ENCODE data around the gene C1orf210. TPM values are rescaled to one million over a fixed set of nuclear protein-coding genes. Genes with fewer than 3 reads are reported as not detected.

Gene C1orf210
- polyA plus RNA-seq (4.6 to 6.4 TPM (median 5.6 TPM) in 3 replicates), polyA minus RNA-seq (3.4 to 4.8 TPM (median 4.7 TPM) in 3 replicates)
- 1.2 TPM for polyA plus RNA-seq (2011; ENCODE audit: low read depth)
- 4.6 TPM in 2 replicates for polyA plus RNA-seq (2011; cell fraction: cytosol; rRNA removed)
- 3.2 and 4.8 TPM in 2 replicates for polyA plus RNA-seq (2011; cell fraction: nucleus; rRNA removed)
- polyA plus RNA-seq (2012; ENCODE audit: low replicate concordance): 2.6 and 8.9 TPM in 2 replicates
- polyA minus RNA-seq (2011; cell fraction: cytosol; rRNA and poly(A)+ RNA removed): 2.9 TPM
- 0.84 and 1.0 TPM in 2 replicates for polyA minus RNA-seq (2011; cell fraction: nucleus; rRNA and poly(A)+ RNA removed)

DNA sequence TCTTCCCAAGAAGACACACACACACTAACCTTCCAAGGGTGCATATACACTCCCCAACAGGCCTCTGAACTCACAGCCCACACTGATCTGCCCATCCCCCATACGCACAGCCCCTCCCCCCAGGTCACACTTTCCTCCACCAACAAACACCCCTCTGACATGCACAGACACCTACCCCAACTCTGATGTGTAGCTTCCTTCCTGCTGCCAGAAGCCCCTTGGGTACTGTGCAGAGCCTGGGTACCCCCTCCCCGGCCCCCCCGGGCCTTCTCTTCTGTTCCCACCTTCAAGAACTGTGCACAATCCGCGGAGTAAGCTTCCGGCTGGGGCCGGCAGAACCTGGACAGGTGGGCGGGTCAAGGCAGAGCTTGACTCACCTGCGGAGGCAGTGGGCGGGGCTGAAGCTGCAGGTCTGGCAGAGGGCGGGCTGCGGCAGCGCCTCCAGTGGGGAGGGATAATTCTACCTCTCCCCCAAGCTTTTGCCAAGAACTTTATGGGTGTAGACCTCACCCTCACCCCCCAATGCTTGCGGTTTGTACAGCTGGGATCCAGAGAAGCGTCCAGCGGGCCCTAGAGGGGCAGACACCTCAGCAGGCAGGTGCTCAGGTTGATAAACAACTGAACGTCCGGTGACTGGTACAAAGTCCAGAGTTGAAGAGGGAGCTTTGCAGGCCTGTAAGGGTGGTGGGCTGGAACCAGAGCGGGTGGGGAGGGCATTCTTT is at the start of gene C1orf210:
TSS of gene C1orf210 (minus strand) at position 313 of the 722 bp plus-strand sequence. CDS start 2,311 bp downstream, outside the sequence.
- DNase-seq (ENCODE audit: low read depth, low spot score): peak; percentile 66
- H2AFZ ChIP-seq (ENCODE audit: control insufficient read depth, low read length): peak within 1 kb of the TSS; percentile 74

DNA sequence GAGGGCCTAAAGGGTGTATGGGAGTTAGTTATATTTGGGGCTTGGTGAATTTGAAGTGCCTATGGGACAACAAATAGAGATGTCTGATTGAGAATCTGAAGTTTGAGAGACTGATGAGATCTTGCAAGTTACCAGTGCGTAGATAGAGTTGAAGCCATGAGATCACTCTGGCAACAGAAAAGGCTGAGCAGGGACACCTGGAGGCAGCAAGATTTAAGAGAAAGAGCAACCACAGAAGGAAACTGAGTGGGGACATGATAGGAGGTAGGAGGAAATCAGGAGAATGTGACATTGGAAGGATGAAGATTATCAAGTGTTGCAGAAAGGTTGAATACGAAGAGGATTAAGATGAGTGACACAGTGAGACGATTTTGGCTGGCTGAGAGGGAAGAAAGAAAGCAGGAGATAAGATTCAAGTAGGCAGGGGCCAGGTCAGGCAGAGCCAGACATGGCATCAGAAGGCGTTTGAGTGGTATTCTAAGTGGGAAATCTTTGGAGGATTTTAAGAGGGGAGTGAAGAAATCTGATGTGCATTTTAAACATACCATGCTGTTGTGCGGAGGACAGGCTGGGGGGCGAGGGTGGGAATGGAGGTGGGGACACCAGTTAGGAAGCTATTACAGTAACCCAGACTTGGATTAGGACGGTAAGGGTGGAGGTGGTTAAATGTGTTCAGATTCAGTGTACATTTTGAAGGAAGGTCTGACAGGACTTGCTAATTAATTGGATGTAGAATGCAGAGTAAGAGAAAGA is 49.2 kb upstream of the C1orf210 start:
- FAIRE-seq: no peak
- dilution Hi-C loops (cut with MboI; ENCODE audit: extremely low pct_ligation_motif_present, low sequenced_read_pairs): no loop called here
- peaks cover 9% of the 10 kb centered on the region for H3K4me1 ChIP-seq (ENCODE audit: control insufficient read depth, extremely low read depth, insufficient read depth, low read length)
- H3K27me3 ChIP-seq (ENCODE audit: control insufficient read depth, extremely low read depth, insufficient read depth, low read length): peaks cover 6% of the 10 kb centered on the region
- H3K4me2 ChIP-seq (ENCODE audit: control insufficient read depth, extremely low read depth, insufficient read depth, low read depth, low read length): no peak overlapping the region
- no peaks in the 10 kb centered on the region for H3K36me3 ChIP-seq (ENCODE audit: control insufficient read depth in 2 of 2, extremely low read depth in 1 of 2, insufficient read depth in 2 of 2, low read length in 2 of 2)
- no peaks in the 10 kb centered on the region for H4K20me1 ChIP-seq (ENCODE audit: control insufficient read depth, extremely low read depth, insufficient read depth, low read length)
- H3K9me3 ChIP-seq (ENCODE audit: control insufficient read depth, low read depth, low read length): no peaks in the 10 kb centered on the region
- no peak overlapping the region for H3K27ac ChIP-seq (ENCODE audit: control insufficient read depth, insufficient read depth, low read length)
- H3K9me1 ChIP-seq (ENCODE audit: control insufficient read depth, extremely low read depth, insufficient read depth, low read length): no peaks in the 10 kb centered on the region
- H3K4me3 ChIP-seq (ENCODE audit: control insufficient read depth in 2 of 3, extremely low read depth in 1 of 3, insufficient read depth in 2 of 3, low read depth in 1 of 3, low read length in 3 of 3): no peak overlapping the region
- no peaks in the 10 kb centered on the region for H3K79me2 ChIP-seq (ENCODE audit: control insufficient read depth, insufficient read depth, low read length)
- DNase-seq (ENCODE audit: low read depth, low spot score): no peak
- TF ChIP-seq, protein P1, sequence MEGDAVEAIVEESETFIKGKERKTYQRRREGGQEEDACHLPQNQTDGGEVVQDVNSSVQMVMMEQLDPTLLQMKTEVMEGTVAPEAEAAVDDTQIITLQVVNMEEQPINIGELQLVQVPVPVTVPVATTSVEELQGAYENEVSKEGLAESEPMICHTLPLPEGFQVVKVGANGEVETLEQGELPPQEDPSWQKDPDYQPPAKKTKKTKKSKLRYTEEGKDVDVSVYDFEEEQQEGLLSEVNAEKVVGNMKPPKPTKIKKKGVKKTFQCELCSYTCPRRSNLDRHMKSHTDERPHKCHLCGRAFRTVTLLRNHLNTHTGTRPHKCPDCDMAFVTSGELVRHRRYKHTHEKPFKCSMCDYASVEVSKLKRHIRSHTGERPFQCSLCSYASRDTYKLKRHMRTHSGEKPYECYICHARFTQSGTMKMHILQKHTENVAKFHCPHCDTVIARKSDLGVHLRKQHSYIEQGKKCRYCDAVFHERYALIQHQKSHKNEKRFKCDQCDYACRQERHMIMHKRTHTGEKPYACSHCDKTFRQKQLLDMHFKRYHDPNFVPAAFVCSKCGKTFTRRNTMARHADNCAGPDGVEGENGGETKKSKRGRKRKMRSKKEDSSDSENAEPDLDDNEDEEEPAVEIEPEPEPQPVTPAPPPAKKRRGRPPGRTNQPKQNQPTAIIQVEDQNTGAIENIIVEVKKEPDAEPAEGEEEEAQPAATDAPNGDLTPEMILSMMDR (optimal IDR thresholded peaks at IDR 0.05 in 1 of 3, IDR thresholded peaks at IDR 0.05 in 1 of 3, conservative IDR thresholded peaks at IDR 0.05 in 1 of 3; ENCODE audit: extremely low read depth in 1 of 3, insufficient read depth in 2 of 3, low read length in 3 of 3): no peak
- no peak for TF ChIP-seq EZH2 (IDR thresholded peaks at IDR 0.05; ENCODE audit: low read length)
- H2AFZ ChIP-seq (ENCODE audit: control insufficient read depth, low read length): no peak overlapping the region
- no peak overlapping the region for H3K9ac ChIP-seq (ENCODE audit: control insufficient read depth, extremely low read depth, insufficient read depth, low read length)

More for the DNA sequence above, at the start of gene C1orf210:
- no peaks in the 10 kb centered on the region for H4K20me1 ChIP-seq (ENCODE audit: control insufficient read depth, extremely low read depth, insufficient read depth, low read length)
- H3K79me2 ChIP-seq (ENCODE audit: control insufficient read depth, insufficient read depth, low read length): no peaks in the 10 kb centered on the region
- peaks cover 11% of the 10 kb centered on the region for H3K4me1 ChIP-seq (ENCODE audit: control insufficient read depth, extremely low read depth, insufficient read depth, low read length)
- no peaks in the 10 kb centered on the region for H3K9me1 ChIP-seq (ENCODE audit: control insufficient read depth, extremely low read depth, insufficient read depth, low read length)
- peak within 1 kb of the TSS; percentile 78 for H3K4me2 ChIP-seq (ENCODE audit: control insufficient read depth, extremely low read depth, insufficient read depth, low read depth, low read length)
- peak within 1 kb of the TSS; percentile 57 for H3K9ac ChIP-seq (ENCODE audit: control insufficient read depth, extremely low read depth, insufficient read depth, low read length)
- H3K9me3 ChIP-seq (ENCODE audit: control insufficient read depth, low read depth, low read length): no peaks in the 10 kb centered on the region
- TF ChIP-seq EZH2 (IDR thresholded peaks at IDR 0.05; ENCODE audit: low read length): no peak
- TF ChIP-seq, protein P1 (optimal IDR thresholded peaks at IDR 0.05 in 1 of 3, IDR thresholded peaks at IDR 0.05 in 1 of 3, conservative IDR thresholded peaks at IDR 0.05 in 1 of 3; ENCODE audit: extremely low read depth in 1 of 3, insufficient read depth in 2 of 3, low read length in 3 of 3): peak; percentile 74 to 85 (median 75)
- peak; percentile 88 for FAIRE-seq
- no peaks in the 10 kb centered on the region for H3K27me3 ChIP-seq (ENCODE audit: control insufficient read depth, extremely low read depth, insufficient read depth, low read length)
- no peaks in the 10 kb centered on the region for H3K36me3 ChIP-seq (ENCODE audit: control insufficient read depth in 2 of 2, extremely low read depth in 1 of 2, insufficient read depth in 2 of 2, low read length in 2 of 2)
- H3K27ac ChIP-seq (ENCODE audit: control insufficient read depth, insufficient read depth, low read length): peak within 1 kb of the TSS; percentile 34
- peak within 1 kb of the TSS; percentile 49 to 88 (median 77) for H3K4me3 ChIP-seq (ENCODE audit: control insufficient read depth in 2 of 3, extremely low read depth in 1 of 3, insufficient read depth in 2 of 3, low read depth in 1 of 3, low read length in 3 of 3)
- dilution Hi-C loops (cut with MboI; ENCODE audit: extremely low pct_ligation_motif_present, low sequenced_read_pairs): no loop called here
